Panc1 (cell line): Measurements from ENCODE around the gene RANGAP1. TPM values are rescaled to one million over a fixed set of nuclear protein-coding genes. Genes with fewer than 3 reads are reported as not detected.

Experiments
- ATAC-seq: fragments of 200-7000 bp; cut with Tn5 transposase; 2 replicates; pipeline ENCODE4 v1.9.1; 2020; ENCODE audit warnings: mild to moderate bottlenecking, moderate library complexity
- BruUV-seq: library from RNA; stranded (reverse); fragments of 400-500 nt; replicated peaks from 2 replicates; lab custom pipeline; 2021; lab: Mats Ljungman, UMichigan
- CTCF ChIA-PET: fragments of 300-600 bp; sonication (Branson Sonifier 250); formaldehyde crosslinking; loops from one replicate; lab custom pipeline; 2022; ENCODE audit warnings: antibody characterized with exemption; lab: Charles Lee
- POLR2A ChIA-PET: fragments of 300-600 bp; sonication (Branson Sonifier 250); formaldehyde crosslinking; loops from one replicate; lab custom pipeline; 2022; ENCODE audit warnings: antibody characterized with exemption; lab: Charles Lee
- DNase-seq: peaks from one replicate; pipeline ENCODE4 v3.0.0-alpha.2; 2010; ENCODE audit warnings: low read depth, low spot score
- H3K27ac ChIP-seq: 2 replicates; pipeline ENCODE4 v1.5.1; 2011; ENCODE audit warnings: mild to moderate bottlenecking, low read length, inconsistent platforms
- H3K27me3 ChIP-seq: fragments of 200-500 bp; sonication (Bioruptor generic); 2 replicates; pipeline ENCODE4 v1.6.0; 2014; ENCODE audit warnings: low read length, inconsistent platforms; ENCODE audit not compliant: control insufficient read depth, insufficient read depth
- H3K36me3 ChIP-seq: fragments of 200-500 bp; sonication (Bioruptor generic); 2 replicates; pipeline ENCODE4 v1.5.1; 2014; ENCODE audit warnings: inconsistent platforms, mild to moderate bottlenecking, low read length, moderate library complexity; ENCODE audit not compliant: control insufficient read depth, insufficient read depth
- H3K4me1 ChIP-seq: 2 replicates; pipeline ENCODE4 v1.5.1; 2011; ENCODE audit warnings: inconsistent platforms, mild to moderate bottlenecking, low read length, moderate library complexity; ENCODE audit not compliant: control insufficient read depth, insufficient read depth
- H3K4me3 ChIP-seq, 2 experiments: 2 replicates each; pipeline ENCODE4 v1.5.1; 2011 to 2012; ENCODE audit warnings: low read depth in 2 of 2, low read length in 2 of 2, mild to moderate bottlenecking in 2 of 2, inconsistent platforms in 1 of 2, moderate library complexity in 1 of 2
- H3K9me3 ChIP-seq: fragments of 200-500 bp; sonication (Bioruptor generic); 2 replicates; pipeline ENCODE4 v1.5.1; 2014; ENCODE audit warnings: low read depth, mild to moderate bottlenecking, inconsistent platforms, low read length, moderate library complexity; ENCODE audit not compliant: control insufficient read depth, insufficient read depth
- CTCF ChIP-seq: fragments of 450-650 bp; IDR thresholded peaks from 2 replicates; pipeline ENCODE4 v1.5.1; 2017; ENCODE audit warnings: mild to moderate bottlenecking
- POLR2AphosphoS5 ChIP-seq: IDR thresholded peaks from 2 replicates; pipeline ENCODE4 v1.6.1; 2012; ENCODE audit warnings: mild to moderate bottlenecking, low read depth, low read length, moderate library complexity
- REST ChIP-seq, 2 experiments: IDR thresholded peaks; 2 replicates each; pipeline ENCODE4 v1.6.1; 2011 to 2012; ENCODE audit warnings: low read depth in 2 of 2, control low read depth in 1 of 2, low read length in 1 of 2, mild to moderate bottlenecking in 1 of 2, moderate library complexity in 1 of 2; ENCODE audit not compliant: insufficient read depth in 1 of 2
- SIN3A ChIP-seq: IDR thresholded peaks from 2 replicates; pipeline ENCODE4 v1.6.1; 2012; ENCODE audit warnings: low read depth, mild to moderate bottlenecking, low read length, moderate library complexity, borderline replicate concordance; ENCODE audit not compliant: insufficient read depth
- TCF7L2 ChIP-seq: IDR thresholded peaks from 2 replicates; pipeline ENCODE4 v1.6.1; 2011; ENCODE audit warnings: mild to moderate bottlenecking, low read depth, low read length, inconsistent platforms
- in situ Hi-C: cut with HindIII; loops from 2 replicates; pipeline ENCODE4 v1.10.0; 2016; ENCODE audit warnings: low sequenced_read_pairs, low pct_unique_long_range_greater_than_20kb
- intact Hi-C: fragments of 100-400 bp; cut with micrococcal nuclease; formaldehyde crosslinking; loops from one replicate; pipeline ENCODE4 v1.10.0; 2022; ENCODE audit not compliant: unreplicated experiment
- total RNA-seq: library from RNA; stranded (reverse); gene quantifications from one replicate; pipeline ENCODE4 v1.2.1, GENCODE V29; 2021; ENCODE audit not compliant: unreplicated experiment

RANGAP1 gene
- total RNA-seq, 1 experiment from 2014 or later = 140 TPM

- Histone ChIP-seq H3K27me3 (no peaks in the 10 kb centered on the region), H3K9me3 (no peaks in the 10 kb centered on the region), H3K4me3 (no peak overlapping the region), H3K4me1 (no peaks in the 10 kb centered on the region), H3K36me3 (peaks cover 8% of the 10 kb centered on the region), H3K27ac (no peak overlapping the region)
- TF ChIP-seq SIN3A (no peak), CTCF (no peak), POLR2AphosphoS5 (no peak), REST (IDR thresholded peaks at IDR 0.05; ENCODE audit: insufficient read depth in 1 of 2, low read depth in 2 of 2, low read length in 1 of 2) (no peak), TCF7L2 (no peak)
- no TSS peak for BruUV-seq
- intact Hi-C loops (no loop called here), in situ Hi-C loops (no loop called here)
- ChIA-PET POLR2A (no interaction called here), CTCF (no interaction called here)
- no peak for DNase-seq
- no peak for ATAC-seq
These were observed 35.9 kb downstream of the RANGAP1 start for GRCh38 chr22:41250127-41250526.

GRCh38 chr22:41249442-41249841 is 36.5 kb downstream of the RANGAP1 start:
- CTCF ChIA-PET = no interaction called here
- Histone ChIP-seq H3K36me3 (peaks cover 8% of the 10 kb centered on the region), H3K4me1 (no peaks in the 10 kb centered on the region), H3K4me3 (no peak overlapping the region), H3K9me3 (no peaks in the 10 kb centered on the region), H3K27ac (no peak overlapping the region), H3K27me3 (no peaks in the 10 kb centered on the region)
- DNase-seq = no peak
- in situ Hi-C loops = no loop called here
- ATAC-seq = no peak
- no TSS peak for BruUV-seq
- TF ChIP-seq SIN3A (no peak), POLR2AphosphoS5 (no peak), CTCF (no peak), REST (IDR thresholded peaks at IDR 0.05; ENCODE audit: insufficient read depth in 1 of 2, low read depth in 2 of 2, low read length in 1 of 2) (no peak), TCF7L2 (no peak)
- intact Hi-C loops = no loop called here
- POLR2A ChIA-PET = no interaction called here
